ENCODE data around the gene ATP1A3.

The ATP1A3 gene

GRCh38 chr19:41977916-41978315, 16.1 kb downstream of the ATP1A3 start:
- TF ChIP-seq SIN3A (IDR thresholded peaks at IDR 0.05; ENCODE audit: borderline replicate concordance, insufficient read depth, low read length) (no peak), TAF1 (IDR thresholded peaks at IDR 0.05; ENCODE audit: borderline replicate concordance, insufficient read depth, low read length) (no peak)

DNA sequence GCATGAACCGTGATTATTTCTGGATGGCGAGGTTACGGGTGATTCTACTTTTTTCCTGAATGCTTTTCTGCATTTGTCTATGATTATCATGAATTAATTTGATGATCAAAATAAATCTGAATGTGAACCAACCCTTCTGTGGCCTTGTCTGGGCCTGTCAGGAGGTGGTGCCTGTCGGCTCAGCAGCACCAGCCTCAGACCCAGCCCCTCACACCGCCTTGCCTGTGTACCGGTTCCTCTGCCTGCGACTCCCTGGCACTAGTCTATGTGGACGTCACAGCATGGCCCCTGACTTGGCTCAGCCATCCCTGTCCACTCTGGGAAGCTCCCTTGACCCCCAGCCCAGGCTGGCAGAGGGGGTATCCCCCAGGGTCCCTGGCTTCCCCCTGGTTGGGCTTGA, 19.4 kb downstream of the ATP1A3 start:
- TF ChIP-seq REST (IDR thresholded peaks at IDR 0.05; ENCODE audit: insufficient read depth in 1 of 2, low read depth in 2 of 2, low read length in 2 of 2) (no peak), POLR2AphosphoS5 (IDR thresholded peaks at IDR 0.05; ENCODE audit: low read depth, low read length) (no peak), SIN3A (IDR thresholded peaks at IDR 0.05; ENCODE audit: borderline replicate concordance, insufficient read depth, low read length) (no peak), TAF1 (IDR thresholded peaks at IDR 0.05; ENCODE audit: borderline replicate concordance, insufficient read depth, low read length) (no peak), FOXP2 (optimal IDR thresholded peaks at IDR 0.05; ENCODE audit: borderline replicate concordance, extremely low read depth, extremely low read length, insufficient read depth) (no peak)

DNA sequence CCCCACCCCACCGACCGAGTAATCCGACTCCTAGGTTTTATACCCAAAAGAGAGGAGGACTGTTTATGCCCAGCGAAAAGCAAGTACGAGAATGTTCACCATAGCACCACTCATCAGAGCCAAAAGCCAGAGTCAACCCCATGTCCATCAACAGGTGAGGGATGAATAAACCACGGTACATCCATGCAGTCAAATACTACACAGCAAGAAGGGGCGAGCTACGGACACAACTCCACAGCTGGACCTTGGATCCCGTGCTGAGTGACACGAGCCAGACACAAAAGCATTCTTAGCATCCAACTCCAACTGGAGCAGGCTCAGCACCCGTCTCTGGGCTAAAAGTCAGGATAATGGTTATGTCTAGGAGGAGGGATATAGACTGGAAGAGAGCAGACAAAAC, 22.7 kb downstream of the ATP1A3 start:
- TF ChIP-seq FOXP2 (optimal IDR thresholded peaks at IDR 0.05; ENCODE audit: borderline replicate concordance, extremely low read depth, extremely low read length, insufficient read depth): no peak
- TF ChIP-seq TAF1 (IDR thresholded peaks at IDR 0.05; ENCODE audit: borderline replicate concordance, insufficient read depth, low read length): no peak
- TF ChIP-seq SIN3A (IDR thresholded peaks at IDR 0.05; ENCODE audit: borderline replicate concordance, insufficient read depth, low read length): no peak
- no peak for TF ChIP-seq POLR2AphosphoS5 (IDR thresholded peaks at IDR 0.05; ENCODE audit: low read depth, low read length)
- TF ChIP-seq REST (IDR thresholded peaks at IDR 0.05; ENCODE audit: insufficient read depth in 1 of 2, low read depth in 2 of 2, low read length in 2 of 2): no peak

- TF ChIP-seq FOXP2 (optimal IDR thresholded peaks at IDR 0.05; ENCODE audit: borderline replicate concordance, extremely low read depth, extremely low read length, insufficient read depth) (no peak), REST (IDR thresholded peaks at IDR 0.05; ENCODE audit: insufficient read depth in 1 of 2, low read depth in 2 of 2, low read length in 2 of 2) (no peak), SIN3A (IDR thresholded peaks at IDR 0.05; ENCODE audit: borderline replicate concordance, insufficient read depth, low read length) (no peak), POLR2AphosphoS5 (IDR thresholded peaks at IDR 0.05; ENCODE audit: low read depth, low read length) (no peak), TAF1 (IDR thresholded peaks at IDR 0.05; ENCODE audit: borderline replicate concordance, insufficient read depth, low read length) (no peak)
These were observed 24.1 kb downstream of the ATP1A3 start for GRCh38 chr19:41969772-41970458.

GRCh38 chr19:41968751-41969595, 25.1 kb downstream of the ATP1A3 start:
- no peak for TF ChIP-seq POLR2AphosphoS5 (IDR thresholded peaks at IDR 0.05; ENCODE audit: low read depth, low read length)
- TF ChIP-seq SIN3A (IDR thresholded peaks at IDR 0.05; ENCODE audit: borderline replicate concordance, insufficient read depth, low read length): no peak
- TF ChIP-seq TAF1 (IDR thresholded peaks at IDR 0.05; ENCODE audit: borderline replicate concordance, insufficient read depth, low read length): no peak
